Astrocyte of the cerebellum (primary cell): ENCODE data around the gene CDH18.
A peak's percentile ranks its signal among the peaks of the same experiment; 100 is the strongest.

Experiments used
- DNase-seq: peaks from one replicate; pipeline ENCODE4 v3.0.0-alpha.2; 2011; ENCODE audit warnings: low read depth
- H3K4me3 ChIP-seq: 2 replicates; pipeline ENCODE4 v1.5.1; 2011; ENCODE audit warnings: mild to moderate bottlenecking, low read depth, low read length, moderate library complexity
- in situ Hi-C: cut with HindIII; loops from 2 replicates; pipeline ENCODE4 v1.10.0; 2017; ENCODE audit warnings: low sequenced_read_pairs
- TF ChIP-seq, protein P1 (sequence below): IDR thresholded peaks from 2 replicates; pipeline ENCODE4 v1.5.1; 2012; ENCODE audit warnings: low read length, low read depth, moderate library complexity, mild to moderate bottlenecking; ENCODE audit errors: missing control alignments

The CDH18 gene

DNA sequence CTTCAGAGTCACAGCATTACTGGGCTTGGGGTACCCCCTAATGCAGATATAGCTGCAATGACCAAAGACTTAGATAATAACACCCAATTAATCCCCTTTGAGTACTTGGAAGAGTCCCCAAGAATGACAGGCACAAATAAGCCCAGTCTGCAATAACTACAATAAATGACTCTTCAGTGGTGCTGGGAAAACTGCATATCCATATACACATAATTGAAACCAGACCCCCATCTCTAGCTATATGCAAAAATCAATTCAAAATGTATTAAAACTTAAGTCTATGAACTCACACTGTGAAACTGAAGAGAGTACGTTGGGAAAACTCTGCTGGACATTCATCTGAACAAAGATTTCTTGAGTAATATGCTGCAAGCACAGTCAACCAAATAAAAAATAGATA is 422.5 kb downstream of the CDH18 start:
- TF ChIP-seq, protein P1, sequence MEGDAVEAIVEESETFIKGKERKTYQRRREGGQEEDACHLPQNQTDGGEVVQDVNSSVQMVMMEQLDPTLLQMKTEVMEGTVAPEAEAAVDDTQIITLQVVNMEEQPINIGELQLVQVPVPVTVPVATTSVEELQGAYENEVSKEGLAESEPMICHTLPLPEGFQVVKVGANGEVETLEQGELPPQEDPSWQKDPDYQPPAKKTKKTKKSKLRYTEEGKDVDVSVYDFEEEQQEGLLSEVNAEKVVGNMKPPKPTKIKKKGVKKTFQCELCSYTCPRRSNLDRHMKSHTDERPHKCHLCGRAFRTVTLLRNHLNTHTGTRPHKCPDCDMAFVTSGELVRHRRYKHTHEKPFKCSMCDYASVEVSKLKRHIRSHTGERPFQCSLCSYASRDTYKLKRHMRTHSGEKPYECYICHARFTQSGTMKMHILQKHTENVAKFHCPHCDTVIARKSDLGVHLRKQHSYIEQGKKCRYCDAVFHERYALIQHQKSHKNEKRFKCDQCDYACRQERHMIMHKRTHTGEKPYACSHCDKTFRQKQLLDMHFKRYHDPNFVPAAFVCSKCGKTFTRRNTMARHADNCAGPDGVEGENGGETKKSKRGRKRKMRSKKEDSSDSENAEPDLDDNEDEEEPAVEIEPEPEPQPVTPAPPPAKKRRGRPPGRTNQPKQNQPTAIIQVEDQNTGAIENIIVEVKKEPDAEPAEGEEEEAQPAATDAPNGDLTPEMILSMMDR, result no peak
- no peak for DNase-seq
- in situ Hi-C loops, result no loop called here
- no peak overlapping the region for H3K4me3 ChIP-seq

DNA sequence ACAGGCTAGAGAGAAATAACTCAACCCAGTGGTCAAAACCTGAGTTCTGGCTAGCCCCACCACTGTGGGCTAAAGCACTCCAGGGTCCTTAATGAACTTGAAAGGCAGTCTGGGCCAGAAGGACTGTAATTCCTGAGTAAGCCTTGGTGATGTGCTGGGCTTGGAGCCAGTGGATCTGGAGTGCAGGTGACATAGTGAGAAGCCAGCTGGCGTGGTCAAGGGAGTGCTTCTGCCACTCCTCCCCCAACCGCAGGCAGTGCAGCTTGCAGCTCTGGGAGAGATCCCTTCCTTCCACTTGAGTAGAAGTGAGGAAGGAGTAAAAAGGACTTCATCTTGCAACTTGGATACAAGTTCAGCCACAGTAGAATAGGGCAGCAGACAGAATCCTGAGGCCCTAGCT is 424.0 kb downstream of the CDH18 start:
- TF ChIP-seq, protein P1, result no peak
- peak; percentile 11 for DNase-seq
- no peak overlapping the region for H3K4me3 ChIP-seq
- in situ Hi-C loops, result no loop called here

DNA sequence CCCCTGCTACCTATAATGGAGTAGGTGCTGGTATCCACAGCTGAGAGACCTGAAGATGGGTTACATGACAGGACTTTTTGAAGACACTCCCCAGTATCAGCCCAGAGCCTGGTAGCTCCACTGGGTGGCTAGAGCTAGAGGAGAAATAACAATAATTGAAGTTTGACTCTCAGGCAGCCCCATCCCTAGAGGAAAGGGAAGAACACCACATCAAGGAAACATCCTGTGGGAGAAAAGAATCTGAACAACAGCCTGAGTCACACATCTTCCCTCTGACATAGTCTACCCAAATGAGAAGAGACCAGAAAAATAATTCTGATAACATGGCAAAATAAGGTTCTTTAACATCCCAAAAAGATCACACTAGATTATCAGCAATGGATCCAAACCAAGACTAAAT is 432.1 kb downstream of the CDH18 start:
- DNase-seq, result no peak
- in situ Hi-C loops, result no loop called here
- H3K4me3 ChIP-seq, result no peak overlapping the region
- TF ChIP-seq, protein P1, result no peak

DNA sequence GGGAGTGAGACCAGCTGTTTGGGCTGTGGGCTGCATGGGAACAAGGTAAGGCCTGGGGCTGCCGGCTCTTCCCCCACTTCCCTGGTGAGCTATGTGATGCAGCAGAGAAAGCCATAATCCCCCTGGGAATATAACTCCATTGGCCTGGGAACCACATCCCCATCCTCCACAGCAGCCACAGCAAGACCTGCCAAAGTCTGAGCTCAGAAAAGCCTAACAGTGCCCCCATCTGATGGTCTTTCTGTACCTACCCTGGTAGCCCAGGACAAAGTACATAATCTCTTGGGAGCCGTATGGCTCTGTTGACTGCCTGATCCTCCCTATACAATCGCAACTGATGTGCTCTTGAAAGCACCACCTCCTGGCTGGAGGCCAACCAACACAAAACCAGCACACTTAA is 432.6 kb downstream of the CDH18 start:
- no peak for DNase-seq
- TF ChIP-seq, protein P1, result no peak
- no peak overlapping the region for H3K4me3 ChIP-seq
- in situ Hi-C loops, result no loop called here

DNA sequence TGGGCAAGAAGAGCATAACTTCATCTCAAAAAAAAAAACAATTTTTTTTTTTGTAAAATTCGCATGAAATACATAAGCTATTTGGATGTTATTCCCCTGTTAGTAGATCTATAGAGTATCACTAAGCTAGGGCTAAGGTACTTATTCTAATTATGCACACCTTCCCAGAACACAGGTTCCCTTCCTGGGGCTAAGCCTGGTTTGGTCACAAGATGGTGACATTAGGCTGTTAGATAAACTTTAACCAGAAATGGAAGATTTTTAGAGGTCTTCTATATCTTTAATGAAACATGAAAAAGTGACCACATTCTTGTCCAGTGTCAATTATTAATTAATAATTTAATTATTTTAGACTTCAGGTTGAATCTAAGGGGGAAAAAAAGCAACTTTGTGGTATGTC is 433.5 kb downstream of the CDH18 start:
- TF ChIP-seq, protein P1, result no peak
- in situ Hi-C loops, result no loop called here
- DNase-seq, result no peak
- no peak overlapping the region for H3K4me3 ChIP-seq

DNA sequence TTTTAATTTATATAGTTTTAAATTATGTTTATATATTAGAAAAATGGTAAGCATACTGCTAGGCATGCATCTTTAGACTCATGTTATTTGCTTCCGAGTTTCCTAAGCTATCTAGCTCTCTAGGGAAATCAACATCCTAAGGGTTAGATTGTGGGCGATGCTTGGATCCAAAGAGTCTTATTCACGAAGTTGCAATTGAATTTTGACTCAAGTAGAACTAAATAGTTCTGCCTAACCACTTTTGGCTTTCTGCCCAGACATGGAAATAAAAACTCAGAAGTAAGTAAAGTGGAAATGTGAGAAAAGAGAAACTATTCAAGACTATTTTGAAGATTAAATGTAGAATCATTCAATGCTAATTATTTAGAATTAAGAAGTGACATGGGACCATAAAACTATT is 440.4 kb downstream of the CDH18 start:
- DNase-seq, result peak; percentile 86
- TF ChIP-seq, protein P1, result no peak
- no peak overlapping the region for H3K4me3 ChIP-seq
- in situ Hi-C loops, result no loop called here

DNA sequence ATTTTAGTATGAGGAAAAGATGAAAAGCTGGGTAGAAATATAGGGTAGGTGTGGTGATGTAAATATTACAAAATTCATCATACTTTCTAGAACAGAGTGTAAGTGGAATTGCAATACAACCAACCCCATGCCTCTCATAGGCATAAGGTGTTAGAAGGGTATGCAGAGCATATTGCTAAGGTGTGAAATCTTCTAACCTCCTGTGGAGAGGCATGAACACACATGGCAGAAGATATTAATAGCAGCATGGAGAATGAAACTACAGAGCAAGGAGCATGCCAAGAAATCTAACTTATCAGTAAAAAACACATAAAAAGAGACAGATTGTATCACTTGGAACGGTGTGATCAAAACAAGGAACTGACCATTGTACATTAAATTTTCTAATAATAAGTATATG is 441.5 kb downstream of the CDH18 start:
- TF ChIP-seq, protein P1, result no peak
- H3K4me3 ChIP-seq, result no peak overlapping the region
- in situ Hi-C loops, result no loop called here
- DNase-seq, result no peak
